ENCODE measurements around the gene CTDNEP1. TPM values are rescaled to one million over a fixed set of nuclear protein-coding genes. Genes with fewer than 3 reads are reported as not detected.

Gene CTDNEP1
- total RNA-seq, 4 donors from 2014 or later: 71.8 to 86.4 (median 81.1) TPM

- TF ChIP-seq CTCF (IDR thresholded peaks at IDR 0.05; ENCODE audit: low read depth): no peak
Measured at GRCh38 chr17:7222972-7223292, 28.6 kb downstream of the CTDNEP1 start.

GRCh38 chr17:7222093-7222971 lies 29.2 kb downstream of the CTDNEP1 start:
- TF ChIP-seq CTCF (IDR thresholded peaks at IDR 0.05; ENCODE audit: low read depth): no peak

- TF ChIP-seq CTCF (IDR thresholded peaks at IDR 0.05; ENCODE audit: low read depth): no peak
Measured at GRCh38 chr17:7221278-7222092, 30.0 kb downstream of the CTDNEP1 start.

- TF ChIP-seq CTCF (IDR thresholded peaks at IDR 0.05; ENCODE audit: low read depth): no peak
Measured at GRCh38 chr17:7220593-7221277, 30.8 kb downstream of the CTDNEP1 start.

GRCh38 chr17:7219812-7220592 lies 31.5 kb downstream of the CTDNEP1 start, which contains the start of the genes ACADVL and DLG4:
Gene ACADVL, plus strand, starts transcription at chr17:7219938. Its CDS starts 47 bp downstream, at chr17:7219985.
Gene DLG4, minus strand, starts transcription at chr17:7219836.
- TF ChIP-seq CTCF (IDR thresholded peaks at IDR 0.05; ENCODE audit: low read depth): no peak

- TF ChIP-seq CTCF (IDR thresholded peaks at IDR 0.05; ENCODE audit: low read depth): no peak
Measured at GRCh38 chr17:7219229-7219811, 32.2 kb downstream of the CTDNEP1 start.
